ENCODE data around the gene FER. TPM values are rescaled to one million over a fixed set of nuclear protein-coding genes. Genes with fewer than 3 reads are reported as not detected.

The FER gene
- total and polyA plus RNA-seq, 2 of the 8 experiments (the other 6 are each of a cell fraction or from before 2014, with no cell fraction given) = 1.3 to 15.8 TPM

GRCh38 chr5:108797396-108797795 lies 49.7 kb downstream of the FER start (continued):
- TF ChIP-seq CTCF (IDR thresholded peaks at IDR 0.05; ENCODE audit: control extremely low read depth in 1 of 3, insufficient read depth in 1 of 3, low read depth in 1 of 3, low read length in 3 of 3) = no peak
- TF ChIP-seq PHF8 (conservative IDR thresholded peaks at IDR 0.05; ENCODE audit: low read depth, low read length) = no peak
- no peak for TF ChIP-seq RAD21 (IDR thresholded peaks at IDR 0.05 in 1 of 2, conservative IDR thresholded peaks at IDR 0.05 in 1 of 2; ENCODE audit: low read depth in 2 of 2, low read length in 2 of 2)
- TF ChIP-seq SIX5 (IDR thresholded peaks at IDR 0.05; ENCODE audit: low read depth, low read length) = no peak
- no peak for TF ChIP-seq TAF1 (IDR thresholded peaks at IDR 0.05; ENCODE audit: low read depth, low read length)
